ENCODE results near the gene PAPPA2. TPM values are rescaled to one million over a fixed set of nuclear protein-coding genes. Genes with fewer than 3 reads are reported as not detected.
"Not testable (repeated sequence)": the region's sequence is repeated elsewhere in the genome, so short reads cannot be mapped to it uniquely, and the experiment has no call there.

The PAPPA2 gene
- total RNA-seq, result 1 to 10 TPM in 1 of 4 donors, under 1 TPM in 1, not detected in 2; under 0.01 to 1.5 TPM

- intact Hi-C loops (cut with DNase I), result no loop called here
- TF ChIP-seq POLR2A (IDR thresholded peaks at IDR 0.05) (no peak), CTCF (IDR thresholded peaks at IDR 0.05) (no peak)
- H3K27ac ChIP-seq, result no peak within 1 kb of the TSS
- no peaks in the 10 kb centered on the region for H3K27me3 ChIP-seq
- DNase-seq, result no peak
- no peaks in the 10 kb centered on the region for H3K4me1 ChIP-seq
- 65 to 79% methylated on average over 6 of the region's 6 CpGs for WGBS, 2 donors
- no peak within 1 kb of the TSS for H3K4me3 ChIP-seq
- no peaks in the 10 kb centered on the region for H3K9me3 ChIP-seq
- H3K36me3 ChIP-seq, result no peaks in the 10 kb centered on the region
Observed at GRCh38 chr1:176462674-176463378, at the start of gene PAPPA2. TSS of gene PAPPA2 (plus strand) at chr1:176463175. CDS start at chr1:176556323, 93,148 bp downstream.

- no peak for DNase-seq
- TF ChIP-seq POLR2A (IDR thresholded peaks at IDR 0.05) (no peak), CTCF (IDR thresholded peaks at IDR 0.05) (no peak)
Observed at GRCh38 chr1:176416777-176417176, 46.2 kb upstream of the PAPPA2 start.

GRCh38 chr1:176419608-176420007 is 43.4 kb upstream of the PAPPA2 start:
- 64 to 70% methylated on average over 1 of the region's 1 CpG for WGBS, 2 donors
- H3K9me3 ChIP-seq; intact Hi-C loops (cut with DNase I): not testable (repeated sequence)

More at GRCh38 chr1:176416777-176417176, 46.2 kb upstream of the PAPPA2 start:
- Histone ChIP-seq H3K4me3 (no peak overlapping the region), H3K27ac (no peak overlapping the region), H3K4me1 (no peaks in the 10 kb centered on the region), H3K27me3 (no peaks in the 10 kb centered on the region), H3K9me3 (no peaks in the 10 kb centered on the region), H3K36me3 (no peaks in the 10 kb centered on the region)
- intact Hi-C loops (cut with DNase I), result no loop called here
- no CpG with 5 or more reads among the region's 6 CpGs for WGBS, 2 donors

GRCh38 chr1:176434234-176434633 is 28.7 kb upstream of the PAPPA2 start:
- 51 to 70% methylated on average over 2 of the region's 2 CpGs for WGBS, 2 donors
- Histone ChIP-seq H3K27me3 (no peaks in the 10 kb centered on the region), H3K4me3 (no peak overlapping the region), H3K27ac (no peak overlapping the region), H3K9me3 (no peaks in the 10 kb centered on the region), H3K4me1 (no peaks in the 10 kb centered on the region), H3K36me3 (no peaks in the 10 kb centered on the region)
- no peak for DNase-seq
- intact Hi-C loops (cut with DNase I), result no loop called here
- TF ChIP-seq POLR2A (IDR thresholded peaks at IDR 0.05), result no peak
- TF ChIP-seq CTCF (IDR thresholded peaks at IDR 0.05), result no peak

More at GRCh38 chr1:176419608-176420007, 43.4 kb upstream of the PAPPA2 start:
- not testable (repeated sequence) for H3K27me3 ChIP-seq, H3K4me1 ChIP-seq, H3K27ac ChIP-seq, DNase-seq, H3K36me3 ChIP-seq, H3K4me3 ChIP-seq

GRCh38 chr1:176436251-176436650 is 26.7 kb upstream of the PAPPA2 start:
- Histone ChIP-seq H3K4me3 (no peak overlapping the region), H3K27ac (no peak overlapping the region), H3K9me3 (no peaks in the 10 kb centered on the region), H3K4me1 (no peaks in the 10 kb centered on the region), H3K36me3 (no peaks in the 10 kb centered on the region), H3K27me3 (no peaks in the 10 kb centered on the region)
- intact Hi-C loops (cut with DNase I), result no loop called here
- DNase-seq, result no peak
- no peak for TF ChIP-seq POLR2A (IDR thresholded peaks at IDR 0.05)
- TF ChIP-seq CTCF (IDR thresholded peaks at IDR 0.05), result no peak
